ENCODE results near the gene RASGEF1C.

- TF ChIP-seq POLR2A (IDR thresholded peaks at IDR 0.05; ENCODE audit: low read length) (no peak), GATA1 (IDR thresholded peaks at IDR 0.05; ENCODE audit: low read depth, low read length) (no peak)
Observed at GRCh38 chr5:180114304-180115003, 94.6 kb downstream of the RASGEF1C start.

All from erythroblast (primary cell).